Kidney epithelial cell (primary cell): Measurements from ENCODE around the gene AVP. TPM values are rescaled to one million over a fixed set of nuclear protein-coding genes. Genes with fewer than 3 reads are reported as not detected.
A peak's percentile ranks its signal among the peaks of the same experiment; 100 is the strongest.

ENCODE experiments used
- DNase-seq: peaks from one replicate; pipeline ENCODE4 v3.0.0-alpha.2; 2010; ENCODE audit warnings: low read depth
- H3K27me3 ChIP-seq: 2 replicates; pipeline ENCODE4 v1.6.0; 2011; ENCODE audit warnings: low read length; ENCODE audit not compliant: control insufficient read depth, insufficient read depth
- H3K36me3 ChIP-seq: 2 replicates; pipeline ENCODE4 v1.5.1; 2011; ENCODE audit warnings: low read length; ENCODE audit not compliant: control insufficient read depth, insufficient read depth
- H3K4me3 ChIP-seq: 2 replicates; pipeline ENCODE4 v1.5.1; 2011; ENCODE audit warnings: low read depth, mild to moderate bottlenecking, control low read depth, low read length
- total RNA-seq: library from RNA; depleted of rRNA; stranded (reverse); fragments of >200 nt; gene quantifications from 2 replicates; pipeline ENCODE4 v1.2.3, GENCODE V29; 2015
- TF ChIP-seq, protein P1 (sequence below): IDR thresholded peaks from 2 replicates; pipeline ENCODE4 v1.5.1; 2011; ENCODE audit warnings: mild to moderate bottlenecking, moderate library complexity, low read length, control low read depth, inconsistent platforms; ENCODE audit not compliant: insufficient read depth, poor library complexity, severe bottlenecking

AVP gene
- total RNA-seq, 1 donor from 2014 or later = not detected

DNA sequence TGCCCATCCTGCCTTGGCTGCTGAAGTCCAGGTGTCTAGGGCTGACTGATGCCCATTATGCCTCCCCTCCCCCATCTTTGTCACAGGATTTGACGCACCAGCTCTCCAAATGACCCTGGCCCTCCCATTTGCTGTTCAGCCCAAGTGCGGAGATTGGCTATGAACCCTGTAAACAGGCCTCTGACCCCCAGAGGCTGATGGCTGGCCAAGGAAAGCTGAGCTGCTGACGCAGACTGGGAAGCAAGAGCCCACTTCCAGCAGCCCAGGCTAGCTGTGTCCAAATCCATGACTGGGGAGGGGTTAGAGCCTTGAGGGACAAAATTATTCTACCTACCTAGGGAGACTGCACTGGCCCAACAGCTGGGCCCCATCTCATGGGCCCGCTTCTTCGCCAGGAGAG is 41.9 kb downstream of the AVP start:
- no peaks in the 10 kb centered on the region for H3K27me3 ChIP-seq
- TF ChIP-seq, protein P1, sequence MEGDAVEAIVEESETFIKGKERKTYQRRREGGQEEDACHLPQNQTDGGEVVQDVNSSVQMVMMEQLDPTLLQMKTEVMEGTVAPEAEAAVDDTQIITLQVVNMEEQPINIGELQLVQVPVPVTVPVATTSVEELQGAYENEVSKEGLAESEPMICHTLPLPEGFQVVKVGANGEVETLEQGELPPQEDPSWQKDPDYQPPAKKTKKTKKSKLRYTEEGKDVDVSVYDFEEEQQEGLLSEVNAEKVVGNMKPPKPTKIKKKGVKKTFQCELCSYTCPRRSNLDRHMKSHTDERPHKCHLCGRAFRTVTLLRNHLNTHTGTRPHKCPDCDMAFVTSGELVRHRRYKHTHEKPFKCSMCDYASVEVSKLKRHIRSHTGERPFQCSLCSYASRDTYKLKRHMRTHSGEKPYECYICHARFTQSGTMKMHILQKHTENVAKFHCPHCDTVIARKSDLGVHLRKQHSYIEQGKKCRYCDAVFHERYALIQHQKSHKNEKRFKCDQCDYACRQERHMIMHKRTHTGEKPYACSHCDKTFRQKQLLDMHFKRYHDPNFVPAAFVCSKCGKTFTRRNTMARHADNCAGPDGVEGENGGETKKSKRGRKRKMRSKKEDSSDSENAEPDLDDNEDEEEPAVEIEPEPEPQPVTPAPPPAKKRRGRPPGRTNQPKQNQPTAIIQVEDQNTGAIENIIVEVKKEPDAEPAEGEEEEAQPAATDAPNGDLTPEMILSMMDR = no peak
- H3K4me3 ChIP-seq = no peak overlapping the region
- H3K36me3 ChIP-seq = peaks cover 3% of the 10 kb centered on the region
- no peak for DNase-seq

DNA sequence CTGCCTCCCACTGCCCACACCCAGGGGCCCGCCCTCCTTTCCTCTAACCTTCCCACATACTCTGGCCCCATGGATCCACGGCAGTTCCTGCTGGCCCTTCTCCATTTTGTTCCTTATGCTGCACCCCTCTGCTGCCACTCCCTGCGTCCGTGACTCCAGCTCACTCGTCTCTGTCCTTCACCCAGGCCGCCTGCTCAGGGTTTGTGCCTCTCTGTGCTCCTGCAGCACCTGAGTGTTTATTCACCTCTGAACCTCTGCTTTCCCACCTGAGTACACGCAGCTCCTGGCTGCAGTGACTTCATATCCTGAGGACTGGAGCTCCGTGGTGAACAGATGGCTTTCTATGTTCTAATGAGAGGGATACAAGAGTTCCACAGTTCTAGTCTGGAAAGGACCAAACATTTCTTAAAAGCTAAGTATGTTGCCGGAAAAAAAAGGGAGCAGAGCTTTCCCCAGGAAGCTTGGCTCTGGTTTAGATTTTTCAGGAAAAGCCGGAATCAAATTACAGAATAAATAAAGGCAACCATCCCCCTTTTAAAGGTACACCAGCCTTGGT is 42.6 kb downstream of the AVP start:
- TF ChIP-seq, protein P1 = no peak
- Histone ChIP-seq H3K4me3 (peak overlapping the region; percentile 25), H3K27me3 (no peaks in the 10 kb centered on the region), H3K36me3 (peaks cover 3% of the 10 kb centered on the region)
- DNase-seq = no peak

DNA sequence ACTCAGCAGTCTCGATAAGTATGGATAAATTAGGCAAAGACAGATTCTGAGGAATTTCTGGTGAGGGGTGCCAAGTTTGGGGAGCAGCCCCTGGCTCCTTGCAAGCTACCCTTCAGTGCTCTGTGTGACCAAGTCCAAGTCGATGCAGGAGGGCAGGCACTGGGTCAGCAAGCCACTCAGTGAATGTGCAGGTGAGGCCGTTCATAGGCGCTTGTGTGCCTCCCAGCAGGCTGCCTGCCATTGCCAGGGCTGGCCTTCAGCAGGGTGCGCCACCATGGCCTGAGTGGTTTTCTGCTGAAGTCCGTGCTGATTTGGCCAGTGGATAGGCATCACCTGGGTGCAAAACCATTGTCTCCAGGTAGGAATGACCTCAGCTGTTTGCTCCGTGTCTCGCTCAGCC is 44.4 kb downstream of the AVP start:
- no peak for DNase-seq
- TF ChIP-seq, protein P1 = no peak
- peaks cover 3% of the 10 kb centered on the region for H3K36me3 ChIP-seq

DNA sequence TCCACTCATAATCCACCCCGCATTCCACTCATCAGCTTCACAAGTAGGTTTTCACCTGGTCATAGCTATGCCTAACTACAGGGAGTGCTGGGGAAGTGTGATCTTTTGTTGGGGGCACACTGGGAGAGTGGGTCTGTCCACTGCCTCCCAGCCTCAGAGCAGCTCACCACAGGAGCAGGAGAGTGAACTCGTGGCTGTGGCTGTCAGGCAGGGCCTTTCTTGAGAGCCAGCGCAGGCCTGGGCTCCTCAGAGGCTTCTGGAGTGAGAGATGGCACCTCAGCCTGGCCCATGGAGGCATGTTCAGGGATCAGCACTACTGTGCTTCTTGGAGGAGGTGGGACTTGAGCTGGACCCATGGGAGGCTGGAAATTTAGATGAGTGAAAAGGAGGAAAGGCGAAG is 45.1 kb downstream of the AVP start:
- no peak for DNase-seq
- TF ChIP-seq, protein P1 = no peak
- H3K27me3 ChIP-seq = no peaks in the 10 kb centered on the region
- no peak overlapping the region for H3K4me3 ChIP-seq
- peaks cover 3% of the 10 kb centered on the region for H3K36me3 ChIP-seq

More for the DNA sequence above, 44.4 kb downstream of the AVP start:
- H3K27me3 ChIP-seq = no peaks in the 10 kb centered on the region
- no peak overlapping the region for H3K4me3 ChIP-seq

DNA sequence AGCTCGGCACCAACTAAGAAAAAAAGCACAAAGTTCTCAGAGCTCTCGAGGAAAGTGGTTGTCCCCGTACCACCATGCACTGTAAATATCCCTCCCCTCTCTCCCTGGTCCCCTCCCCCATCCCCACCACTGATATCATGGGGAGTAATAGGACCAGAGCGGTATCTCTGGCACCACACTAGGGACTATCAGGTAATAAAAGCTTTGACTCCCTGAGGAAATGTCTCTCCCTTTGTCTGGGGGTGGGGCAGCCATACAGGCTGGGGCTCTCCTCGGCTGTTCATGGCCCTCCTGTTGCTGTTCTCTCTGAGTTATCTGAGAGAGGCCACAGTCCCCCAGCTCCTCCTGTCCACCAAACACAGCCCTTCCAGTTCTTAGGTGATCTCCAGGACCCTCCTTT is 46.1 kb downstream of the AVP start:
- Histone ChIP-seq H3K36me3 (peaks cover 3% of the 10 kb centered on the region), H3K4me3 (no peak overlapping the region), H3K27me3 (no peaks in the 10 kb centered on the region)
- no peak for DNase-seq
- TF ChIP-seq, protein P1 = no peak

DNA sequence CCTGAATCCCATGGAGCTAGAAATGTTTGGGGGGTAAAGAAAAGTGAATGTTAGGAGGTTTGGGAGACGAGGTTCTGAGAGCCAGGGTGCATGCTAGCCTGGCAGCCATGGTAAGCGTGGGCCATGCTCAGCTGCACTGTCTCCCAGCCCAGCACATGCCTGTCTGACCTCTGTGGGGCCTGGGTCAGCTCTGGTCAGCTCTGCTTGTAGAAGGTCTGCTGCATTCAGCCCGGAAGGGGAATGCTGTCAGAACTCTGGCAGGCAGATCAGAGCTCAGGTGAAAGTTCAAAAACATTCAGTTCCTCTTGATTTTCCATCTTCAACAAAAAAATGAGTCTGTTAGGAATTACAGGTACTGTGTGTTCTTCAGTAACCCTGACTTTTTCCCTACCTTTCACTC is 46.9 kb downstream of the AVP start:
- Histone ChIP-seq H3K4me3 (no peak overlapping the region), H3K36me3 (peaks cover 3% of the 10 kb centered on the region), H3K27me3 (no peaks in the 10 kb centered on the region)
- TF ChIP-seq, protein P1 = no peak
- DNase-seq = no peak
